HTR-8/SVneo (cell line): ENCODE results near the gene IL31RA.
A peak's percentile ranks its signal among the peaks of the same experiment; 100 is the strongest.

Source experiments
- DNase-seq: peaks from one replicate; pipeline ENCODE4 v3.0.0; 2011; ENCODE audit warnings: low spot score, mixed read lengths; ENCODE audit not compliant: insufficient read length
- FAIRE-seq: peaks from 2 replicates; lab custom pipeline; 2011; peaks lifted over from hg19 to GRCh38; lab: Jason Lieb, UNC

Gene IL31RA

GRCh38 chr5:55857247-55857640 is 6.1 kb downstream of the IL31RA start:
- no peak for FAIRE-seq
- DNase-seq = no peak

GRCh38 chr5:55858104-55858503 is 6.9 kb downstream of the IL31RA start:
- DNase-seq = no peak
- no peak for FAIRE-seq

GRCh38 chr5:55860288-55860687 is 9.1 kb downstream of the IL31RA start:
- DNase-seq (no peak), FAIRE-seq (no peak)

GRCh38 chr5:55860709-55861108 is 9.6 kb downstream of the IL31RA start:
- FAIRE-seq (no peak), DNase-seq (no peak)

- no peak for DNase-seq
- FAIRE-seq = peak; percentile 98
Measured at GRCh38 chr5:55864606-55865541, 13.7 kb downstream of the IL31RA start.

GRCh38 chr5:55865831-55866230 is 14.7 kb downstream of the IL31RA start:
- DNase-seq (no peak), FAIRE-seq (no peak)

- DNase-seq = no peak
- FAIRE-seq = no peak
Measured at GRCh38 chr5:55866485-55866884, 15.3 kb downstream of the IL31RA start.

GRCh38 chr5:55866934-55867333 is 15.8 kb downstream of the IL31RA start:
- DNase-seq (no peak), FAIRE-seq (peak; percentile 82)

GRCh38 chr5:55868846-55869245 is 17.7 kb downstream of the IL31RA start:
- FAIRE-seq (no peak), DNase-seq (peak; percentile 72)

- DNase-seq (no peak), FAIRE-seq (no peak)
Measured at GRCh38 chr5:55869847-55870246, 18.7 kb downstream of the IL31RA start.

- DNase-seq (no peak), FAIRE-seq (no peak)
Measured at GRCh38 chr5:55873234-55873633, 22.1 kb downstream of the IL31RA start.

- FAIRE-seq (no peak), DNase-seq (no peak)
Measured at GRCh38 chr5:55877655-55878054, 26.5 kb downstream of the IL31RA start.

- no peak for FAIRE-seq
- no peak for DNase-seq
Measured at GRCh38 chr5:55880453-55880852, 29.3 kb downstream of the IL31RA start.

GRCh38 chr5:55885359-55885758 is 34.2 kb downstream of the IL31RA start:
- no peak for DNase-seq
- no peak for FAIRE-seq

- DNase-seq (no peak), FAIRE-seq (no peak)
Measured at GRCh38 chr5:55888205-55888604, 37.0 kb downstream of the IL31RA start.

GRCh38 chr5:55892479-55892878 is 41.3 kb downstream of the IL31RA start:
- DNase-seq = no peak
- no peak for FAIRE-seq

GRCh38 chr5:55894135-55894534 is 43.0 kb downstream of the IL31RA start:
- no peak for DNase-seq
- FAIRE-seq = no peak

GRCh38 chr5:55895346-55895745 is 44.2 kb downstream of the IL31RA start:
- no peak for DNase-seq
- FAIRE-seq = no peak

GRCh38 chr5:55896238-55896637 is 45.1 kb downstream of the IL31RA start:
- FAIRE-seq = no peak
- DNase-seq = no peak

GRCh38 chr5:55896663-55897062 is 45.5 kb downstream of the IL31RA start:
- FAIRE-seq (no peak), DNase-seq (no peak)

GRCh38 chr5:55897206-55897894 is 46.2 kb downstream of the IL31RA start:
- DNase-seq = no peak
- FAIRE-seq = no peak
